ENCODE data around the gene SLC6A19. TPM values are rescaled to one million over a fixed set of nuclear protein-coding genes. Genes with fewer than 3 reads are reported as not detected.

The SLC6A19 gene
- total RNA-seq, 2 donors from 2014 or later = not detected

- no peaks in the 10 kb centered on the region for H3K9me3 ChIP-seq
- H3K27me3 ChIP-seq = no peaks in the 10 kb centered on the region
- no peak for DNase-seq (ENCODE audit: low spot score)
- no peak overlapping the region for H3K4me3 ChIP-seq
- H3K36me3 ChIP-seq = no peaks in the 10 kb centered on the region
- H3K27ac ChIP-seq = no peak overlapping the region
- H3K4me1 ChIP-seq = peaks cover 0 to 10% of the 10 kb centered on the region in 2 donors
- TF ChIP-seq CTCF (IDR thresholded peaks at IDR 0.05) = no peak
These were observed 11.1 kb upstream of the SLC6A19 start for GRCh38 chr5:1190278-1190677.

GRCh38 chr5:1190837-1191239 is 10.6 kb upstream of the SLC6A19 start:
- Histone ChIP-seq H3K36me3 (no peaks in the 10 kb centered on the region), H3K27me3 (no peaks in the 10 kb centered on the region), H3K4me3 (no peak overlapping the region), H3K4me1 (peaks cover 0 to 5% of the 10 kb centered on the region in 2 donors), H3K27ac (no peak overlapping the region), H3K9me3 (no peaks in the 10 kb centered on the region)
- TF ChIP-seq CTCF (IDR thresholded peaks at IDR 0.05) = no peak
- DNase-seq (ENCODE audit: low spot score) = no peak

- Histone ChIP-seq H3K9me3 (no peaks in the 10 kb centered on the region), H3K4me3 (no peak overlapping the region), H3K36me3 (no peaks in the 10 kb centered on the region), H3K27me3 (no peaks in the 10 kb centered on the region), H3K4me1 (no peaks in the 10 kb centered on the region), H3K27ac (no peak overlapping the region)
- no peak for TF ChIP-seq CTCF (IDR thresholded peaks at IDR 0.05)
- DNase-seq (ENCODE audit: low spot score) = no peak
These were observed 8.3 kb upstream of the SLC6A19 start for GRCh38 chr5:1192971-1193590.

- no peak overlapping the region for H3K27ac ChIP-seq
- no peak for DNase-seq (ENCODE audit: low spot score)
- H3K9me3 ChIP-seq = no peaks in the 10 kb centered on the region
- TF ChIP-seq CTCF (IDR thresholded peaks at IDR 0.05) = no peak
- H3K4me3 ChIP-seq = no peak overlapping the region
- H3K27me3 ChIP-seq = no peaks in the 10 kb centered on the region
- no peaks in the 10 kb centered on the region for H3K4me1 ChIP-seq
- H3K36me3 ChIP-seq = no peaks in the 10 kb centered on the region
These were observed 7.8 kb upstream of the SLC6A19 start for GRCh38 chr5:1193591-1193985.

- H3K4me3 ChIP-seq = no peak overlapping the region
- no peak for TF ChIP-seq CTCF (IDR thresholded peaks at IDR 0.05)
- DNase-seq (ENCODE audit: low spot score) = no peak
- H3K9me3 ChIP-seq = no peaks in the 10 kb centered on the region
- H3K36me3 ChIP-seq = no peaks in the 10 kb centered on the region
- no peaks in the 10 kb centered on the region for H3K27me3 ChIP-seq
- H3K27ac ChIP-seq = no peak overlapping the region
- H3K4me1 ChIP-seq = no peaks in the 10 kb centered on the region
These were observed 7.0 kb upstream of the SLC6A19 start for GRCh38 chr5:1194378-1194777.

GRCh38 chr5:1195439-1195838 is 6.0 kb upstream of the SLC6A19 start:
- H3K4me1 ChIP-seq = no peaks in the 10 kb centered on the region
- DNase-seq (ENCODE audit: low spot score) = no peak
- no peaks in the 10 kb centered on the region for H3K9me3 ChIP-seq
- TF ChIP-seq CTCF (IDR thresholded peaks at IDR 0.05) = no peak
- H3K4me3 ChIP-seq = no peak overlapping the region
- no peaks in the 10 kb centered on the region for H3K27me3 ChIP-seq
- no peaks in the 10 kb centered on the region for H3K36me3 ChIP-seq
- H3K27ac ChIP-seq = no peak overlapping the region

All from right atrium auricular region (tissue), 2 donors.